Endothelial cell of umbilical vein (primary cell): ENCODE data around the gene ABCA7. TPM values are rescaled to one million over a fixed set of nuclear protein-coding genes. Genes with fewer than 3 reads are reported as not detected.

Source experiments
- BruUV-seq: library from RNA; stranded (reverse); fragments of 400-500 nt; replicated peaks from 2 replicates; lab custom pipeline; 2021; lab: Mats Ljungman, UMichigan
- CTCF ChIA-PET: fragments of 300-600, 350-600 bp; sonication (Branson Sonifier 250); formaldehyde crosslinking; loops from one replicate; lab custom pipeline; 2021; ENCODE audit warnings: antibody characterized with exemption, inconsistent platforms; lab: Charles Lee
- POLR2A ChIA-PET: fragments of 300-600, 350-600 bp; sonication (Branson Sonifier 250); formaldehyde crosslinking; loops from one replicate; lab custom pipeline; 2021; ENCODE audit warnings: antibody characterized with exemption, inconsistent platforms; lab: Charles Lee
- DNase-seq: peaks from one replicate; pipeline ENCODE4 v3.0.0-alpha.2; 2011; ENCODE audit warnings: low read depth, low spot score
- FAIRE-seq: peaks from 2 replicates; lab custom pipeline; 2011; peaks lifted over from hg19 to GRCh38; lab: Jason Lieb, UNC
- H2AFZ ChIP-seq: 2 replicates; pipeline ENCODE4 v1.6.0; 2012; ENCODE audit warnings: low read depth, low read length, control low read depth, inconsistent platforms
- H3K27ac ChIP-seq: 2 replicates; pipeline ENCODE4 v1.5.1; 2011; ENCODE audit warnings: low read depth, mild to moderate bottlenecking, control low read depth, low read length, moderate library complexity; ENCODE audit not compliant: insufficient read depth
- H3K27me3 ChIP-seq, 2 experiments: 2 replicates each; pipeline versions ENCODE4 v1.6.0 to v1.6.1; 2011; ENCODE audit warnings: low read length in 2 of 2, mixed read lengths in 1 of 2; ENCODE audit not compliant: control insufficient read depth in 2 of 2, insufficient read depth in 2 of 2
- H3K36me3 ChIP-seq, 2 experiments: 2 replicates in 1 of 2; 3 replicates in 1 of 2; pipeline ENCODE4 v1.5.1; 2011; ENCODE audit warnings: low read length in 2 of 2, mild to moderate bottlenecking in 1 of 2, moderate library complexity in 1 of 2; ENCODE audit not compliant: control insufficient read depth in 2 of 2, insufficient read depth in 2 of 2; ENCODE audit errors: extremely low read depth in 1 of 2
- H3K4me1 ChIP-seq: 3 replicates; pipeline ENCODE4 v1.5.1; 2011; ENCODE audit warnings: mild to moderate bottlenecking, low read length; ENCODE audit not compliant: control insufficient read depth, insufficient read depth; ENCODE audit errors: extremely low read depth
- H3K4me2 ChIP-seq: 2 replicates; pipeline ENCODE4 v1.6.1; 2011; ENCODE audit warnings: low read length, control low read depth, mixed read lengths; ENCODE audit not compliant: insufficient read depth
- H3K4me3 ChIP-seq, 3 experiments: fragments of 200-600 bp in 1 of 3; sonication (generic), shearing (Covaris generic) in 1 of 3; replicated peaks in 1 of 3; 2 replicates each; pipeline ENCODE4 v1.5.1; 2011 to 2016; ENCODE audit warnings: control low read depth in 3 of 3, low read length in 3 of 3, mild to moderate bottlenecking in 2 of 3, inconsistent platforms in 1 of 3, low read depth in 1 of 3, moderate library complexity in 1 of 3; ENCODE audit not compliant: insufficient read depth in 1 of 3
- H3K79me2 ChIP-seq: 2 replicates; pipeline ENCODE4 v1.6.0; 2012; ENCODE audit warnings: low read length, inconsistent platforms; ENCODE audit not compliant: control insufficient read depth, insufficient read depth
- H3K9ac ChIP-seq: replicated peaks from 2 replicates; pipeline ENCODE3; 2011; ENCODE audit warnings: low read length, control low read depth; ENCODE audit not compliant: insufficient read depth; ENCODE audit errors: extremely low read depth
- H3K9me1 ChIP-seq: replicated peaks from 3 replicates; pipeline ENCODE4 v1.6.0; 2011; ENCODE audit warnings: mild to moderate bottlenecking, low read length; ENCODE audit not compliant: control insufficient read depth, insufficient read depth; ENCODE audit errors: extremely low read depth
- H3K9me3 ChIP-seq: replicated peaks from 2 replicates; pipeline ENCODE4 v1.5.1; 2012; ENCODE audit warnings: low read length, inconsistent platforms; ENCODE audit not compliant: control insufficient read depth, insufficient read depth
- H4K20me1 ChIP-seq: replicated peaks from 2 replicates; pipeline ENCODE3; 2011; ENCODE audit warnings: mild to moderate bottlenecking, low read length; ENCODE audit not compliant: control insufficient read depth, insufficient read depth; ENCODE audit errors: extremely low read depth
- CTCF ChIP-seq, 2 donors: IDR thresholded peaks; 1 replicate in 1 of 2; 2 replicates in 1 of 2; pipeline ENCODE4 v1.5.1; 2011; ENCODE audit warnings: low read length in 2 of 2, mild to moderate bottlenecking in 2 of 2, moderate library complexity in 2 of 2, control low read depth in 1 of 2, inconsistent platforms in 1 of 2, low read depth in 1 of 2; ENCODE audit not compliant: insufficient read depth in 1 of 2; ENCODE audit errors: extremely low read depth in 1 of 2
- EZH2 ChIP-seq: IDR thresholded peaks from 2 replicates; pipeline ENCODE4 v1.6.1; 2012; ENCODE audit warnings: borderline replicate concordance, low read depth, mild to moderate bottlenecking, moderate library complexity, low read length, inconsistent platforms; ENCODE audit not compliant: severe bottlenecking
- FOS ChIP-seq: IDR thresholded peaks from 2 replicates; pipeline ENCODE4 v1.6.1; 2011; ENCODE audit warnings: mild to moderate bottlenecking, low read length, moderate library complexity, borderline replicate concordance; ENCODE audit not compliant: insufficient read depth
- GATA2 ChIP-seq: IDR thresholded peaks from 2 replicates; pipeline ENCODE4 v1.7.0; 2011; ENCODE audit warnings: low read depth, mild to moderate bottlenecking, moderate library complexity, mixed read lengths, low read length; ENCODE audit not compliant: insufficient read length, insufficient read depth
- JUN ChIP-seq: IDR thresholded peaks from 2 replicates; pipeline ENCODE4 v1.6.1; 2011; ENCODE audit warnings: borderline replicate concordance, low read depth; ENCODE audit not compliant: insufficient read length, insufficient read depth
- MAX ChIP-seq: IDR thresholded peaks from 2 replicates; pipeline ENCODE4 v1.6.1; 2011; ENCODE audit not compliant: insufficient read depth, insufficient read length
- MYC ChIP-seq: IDR thresholded peaks from one replicate; pipeline ENCODE4 v1.6.1; 2011; ENCODE audit warnings: mild to moderate bottlenecking, low read depth, low read length
- POLR2A ChIP-seq: IDR thresholded peaks from 2 replicates; pipeline ENCODE4 v1.6.1; 2012; ENCODE audit warnings: low read depth, mild to moderate bottlenecking, control low read depth, low read length
- POLR2AphosphoS5 ChIP-seq: IDR thresholded peaks from 2 replicates; pipeline ENCODE4 v1.6.1; 2012; ENCODE audit warnings: low read depth, mild to moderate bottlenecking, control low read depth, low read length, moderate library complexity; ENCODE audit not compliant: insufficient read depth
- dilution Hi-C: fragments of 300-500 bp; cut with MboI; formaldehyde crosslinking; loops from one replicate; pipeline ENCODE4 v1.15.0; 2019; ENCODE audit warnings: low sequenced_read_pairs; ENCODE audit not compliant: extremely low pct_ligation_motif_present
- intact Hi-C: fragments of 100-400 bp; cut with micrococcal nuclease; formaldehyde crosslinking; loops from one replicate; pipeline ENCODE4 v1.10.0; 2022
- polyA plus RNA-seq, 4 experiments: library from polyadenylated mRNA; depleted of rRNA in 3 of 4; stranded (reverse) in 3 of 4; unstranded in 1 of 4; fragments of >200 nt; gene quantifications; 2 replicates each; pipeline versions ENCODE4 v1.2.1 to v1.2.3, GENCODE V29; 2011 to 2012; ENCODE audit warnings: missing spikeins in 1 of 4
- total RNA-seq: library from RNA; stranded (reverse); gene quantifications from 2 replicates; pipeline ENCODE4 v1.2.3, GENCODE V29; 2021

The ABCA7 gene
- total and polyA plus RNA-seq, 2 donors (not counting 3 experiments of a cell fraction or from before 2014, with no cell fraction given), result 5.7 to 9.8 TPM

- H3K9me1 ChIP-seq, result no peaks in the 10 kb centered on the region
- BruUV-seq, result no TSS peak
- POLR2A ChIA-PET, result no interaction called here
- no peak overlapping the region for H3K9ac ChIP-seq
- no peaks in the 10 kb centered on the region for H3K9me3 ChIP-seq
- H3K4me1 ChIP-seq, result peaks cover 35% of the 10 kb centered on the region
- H3K4me2 ChIP-seq, result no peak overlapping the region
- no peaks in the 10 kb centered on the region for H3K36me3 ChIP-seq
- no peaks in the 10 kb centered on the region for H3K79me2 ChIP-seq
- peak; percentile 29 for DNase-seq
- no peak overlapping the region for H3K4me3 ChIP-seq
- H4K20me1 ChIP-seq, result no peaks in the 10 kb centered on the region
- no peaks in the 10 kb centered on the region for H3K27me3 ChIP-seq
- intact Hi-C loops, result no loop called here
- TF ChIP-seq POLR2AphosphoS5 (no peak), FOS (no peak), MAX (no peak), JUN (no peak), CTCF (IDR thresholded peaks at IDR 0.05; ENCODE audit: extremely low read depth in 1 of 2, insufficient read depth in 1 of 2, low read depth in 1 of 2, low read length in 2 of 2) (no peak), MYC (no peak), POLR2A (no peak), GATA2 (no peak), EZH2 (no peak)
- H2AFZ ChIP-seq, result no peak overlapping the region
- CTCF ChIA-PET, result no interaction called here
- FAIRE-seq, result peak; percentile 82
- dilution Hi-C loops, result no loop called here
- H3K27ac ChIP-seq, result no peak overlapping the region
These were observed 29.3 kb downstream of the ABCA7 start for GRCh38 chr19:1069009-1069779.
